ENCODE results near the gene PLCXD1. TPM values are rescaled to one million over a fixed set of nuclear protein-coding genes. Genes with fewer than 3 reads are reported as not detected.
A peak's percentile ranks its signal among the peaks of the same experiment; 100 is the strongest.

Gene PLCXD1
- polyA plus RNA-seq, 4 donors = 3.8 to 40.9 (median 13.3) TPM

GRCh38 chrX:314781-315595 is 33.8 kb downstream of the PLCXD1 start:
- no peaks in the 10 kb centered on the region for H3K9me3 ChIP-seq (ENCODE audit: control insufficient read depth in 2 of 2, insufficient read depth in 1 of 2, low read depth in 1 of 2, low read length in 1 of 2)
- H3K4me3 ChIP-seq (ENCODE audit: low read depth in 1 of 3, low read length in 3 of 3) = no peak overlapping the region
- no peak for FAIRE-seq
- H3K36me3 ChIP-seq (ENCODE audit: control insufficient read depth in 3 of 3, insufficient read depth in 2 of 3, low read depth in 1 of 3, low read length in 3 of 3) = peaks cover 7 to 59% (median 20%) of the 10 kb centered on the region in 3 donors
- H3K27ac ChIP-seq (ENCODE audit: low read depth in 1 of 3, low read length in 2 of 3) = no peak overlapping the region
- WGBS, 3 donors = 93 to 94% (median 93%) methylated on average over 51 of the region's 51 CpGs
- DNase-seq = no peak
- no peaks in the 10 kb centered on the region for H3K27me3 ChIP-seq (ENCODE audit: control insufficient read depth in 3 of 3, insufficient read depth in 3 of 3, low read length in 3 of 3)
- H3K4me1 ChIP-seq (ENCODE audit: control insufficient read depth in 3 of 3, insufficient read depth in 2 of 3, low read depth in 1 of 3, low read length in 2 of 3) = no peaks in the 10 kb centered on the region

GRCh38 chrX:316351-317325 is 35.5 kb downstream of the PLCXD1 start:
- FAIRE-seq (no peak), DNase-seq (no peak)

GRCh38 chrX:317424-318067 is 36.4 kb downstream of the PLCXD1 start:
- no peak for FAIRE-seq
- Histone ChIP-seq H3K4me1 (ENCODE audit: control insufficient read depth in 3 of 3, insufficient read depth in 2 of 3, low read depth in 1 of 3, low read length in 2 of 3) (no peaks in the 10 kb centered on the region), H3K9me3 (ENCODE audit: control insufficient read depth in 2 of 2, insufficient read depth in 1 of 2, low read depth in 1 of 2, low read length in 1 of 2) (no peaks in the 10 kb centered on the region), H3K27me3 (ENCODE audit: control insufficient read depth in 3 of 3, insufficient read depth in 3 of 3, low read length in 3 of 3) (no peaks in the 10 kb centered on the region), H3K4me3 (ENCODE audit: low read depth in 1 of 3, low read length in 3 of 3) (peak overlapping the region in 2 of 3 donors; percentile 28 to 73), H3K36me3 (ENCODE audit: control insufficient read depth in 3 of 3, insufficient read depth in 2 of 3, low read depth in 1 of 3, low read length in 3 of 3) (peaks cover under 1 to 38% (median 16%) of the 10 kb centered on the region in 3 donors), H3K27ac (ENCODE audit: low read depth in 1 of 3, low read length in 2 of 3) (peak overlapping the region in 2 of 3 donors; percentile 68 to 91)
- no peak for DNase-seq
- 46 to 60% (median 46%) methylated on average over 14 to 28 of the region's 28 CpGs for WGBS, 3 donors

More at GRCh38 chrX:316351-317325, 35.5 kb downstream of the PLCXD1 start:
- Histone ChIP-seq H3K27ac (ENCODE audit: low read depth in 1 of 3, low read length in 2 of 3) (no peak overlapping the region), H3K4me3 (ENCODE audit: low read depth in 1 of 3, low read length in 3 of 3) (no peak overlapping the region), H3K36me3 (ENCODE audit: control insufficient read depth in 3 of 3, insufficient read depth in 2 of 3, low read depth in 1 of 3, low read length in 3 of 3) (peaks cover 7 to 47% (median 18%) of the 10 kb centered on the region in 3 donors), H3K9me3 (ENCODE audit: control insufficient read depth in 2 of 2, insufficient read depth in 1 of 2, low read depth in 1 of 2, low read length in 1 of 2) (no peaks in the 10 kb centered on the region), H3K27me3 (ENCODE audit: control insufficient read depth in 3 of 3, insufficient read depth in 3 of 3, low read length in 3 of 3) (no peaks in the 10 kb centered on the region), H3K4me1 (ENCODE audit: control insufficient read depth in 3 of 3, insufficient read depth in 2 of 3, low read depth in 1 of 3, low read length in 2 of 3) (no peaks in the 10 kb centered on the region)
- 92 to 95% (median 94%) methylated on average over 46 to 50 of the region's 50 CpGs for WGBS, 3 donors

GRCh38 chrX:318068-318738 is 37.0 kb downstream of the PLCXD1 start:
- DNase-seq (peak; percentile 97 to 99), FAIRE-seq (no peak)
- 0 to 1% (median 0%) methylated on average over 45 to 61 of the region's 61 CpGs for WGBS, 3 donors
- Histone ChIP-seq H3K36me3 (ENCODE audit: control insufficient read depth in 3 of 3, insufficient read depth in 2 of 3, low read depth in 1 of 3, low read length in 3 of 3) (peaks cover 0 to 32% (median 9%) of the 10 kb centered on the region in 3 donors), H3K4me1 (ENCODE audit: control insufficient read depth in 3 of 3, insufficient read depth in 2 of 3, low read depth in 1 of 3, low read length in 2 of 3) (peaks cover 0 to 3% (median 0%) of the 10 kb centered on the region in 3 donors), H3K9me3 (ENCODE audit: control insufficient read depth in 2 of 2, insufficient read depth in 1 of 2, low read depth in 1 of 2, low read length in 1 of 2) (no peaks in the 10 kb centered on the region), H3K27ac (ENCODE audit: low read depth in 1 of 3, low read length in 2 of 3) (peak overlapping the region; percentile 91 to 98 (median 96)), H3K27me3 (ENCODE audit: control insufficient read depth in 3 of 3, insufficient read depth in 3 of 3, low read length in 3 of 3) (no peaks in the 10 kb centered on the region), H3K4me3 (ENCODE audit: low read depth in 1 of 3, low read length in 3 of 3) (peak overlapping the region; percentile 73 to 96 (median 80))

GRCh38 chrX:318739-319578 is 37.8 kb downstream of the PLCXD1 start, which contains the start of gene GTPBP6:
Gene GTPBP6 (minus strand): TSS chrX:318796. CDS start chrX:318787, 9 bp downstream.
- WGBS, 3 donors = 0 to 1% (median 0%) methylated on average over 45 to 97 of the region's 97 CpGs
- Histone ChIP-seq H3K27me3 (ENCODE audit: control insufficient read depth in 3 of 3, insufficient read depth in 3 of 3, low read length in 3 of 3) (no peaks in the 10 kb centered on the region), H3K4me1 (ENCODE audit: control insufficient read depth in 3 of 3, insufficient read depth in 2 of 3, low read depth in 1 of 3, low read length in 2 of 3) (peaks cover 0 to 3% (median 0%) of the 10 kb centered on the region in 3 donors), H3K27ac (ENCODE audit: low read depth in 1 of 3, low read length in 2 of 3) (peak within 1 kb of the TSS; percentile 91 to 98 (median 96)), H3K9me3 (ENCODE audit: control insufficient read depth in 2 of 2, insufficient read depth in 1 of 2, low read depth in 1 of 2, low read length in 1 of 2) (no peaks in the 10 kb centered on the region), H3K36me3 (ENCODE audit: control insufficient read depth in 3 of 3, insufficient read depth in 2 of 3, low read depth in 1 of 3, low read length in 3 of 3) (peaks cover 0 to 24% (median 3%) of the 10 kb centered on the region in 3 donors), H3K4me3 (ENCODE audit: low read depth in 1 of 3, low read length in 3 of 3) (peak within 1 kb of the TSS; percentile 82 to 96 (median 83))
- FAIRE-seq = no peak
- peak; percentile 100 for DNase-seq

GRCh38 chrX:319579-320125 is 38.5 kb downstream of the PLCXD1 start:
- Histone ChIP-seq H3K4me1 (ENCODE audit: control insufficient read depth in 3 of 3, insufficient read depth in 2 of 3, low read depth in 1 of 3, low read length in 2 of 3) (peaks cover 0 to 3% (median 0%) of the 10 kb centered on the region in 3 donors), H3K27ac (ENCODE audit: low read depth in 1 of 3, low read length in 2 of 3) (peak overlapping the region; percentile 47 to 77 (median 56)), H3K9me3 (ENCODE audit: control insufficient read depth in 2 of 2, insufficient read depth in 1 of 2, low read depth in 1 of 2, low read length in 1 of 2) (no peaks in the 10 kb centered on the region), H3K36me3 (ENCODE audit: control insufficient read depth in 3 of 3, insufficient read depth in 2 of 3, low read depth in 1 of 3, low read length in 3 of 3) (peaks cover 0 to 18% (median 3%) of the 10 kb centered on the region in 3 donors), H3K4me3 (ENCODE audit: low read depth in 1 of 3, low read length in 3 of 3) (peak overlapping the region; percentile 82 to 91 (median 83)), H3K27me3 (ENCODE audit: control insufficient read depth in 3 of 3, insufficient read depth in 3 of 3, low read length in 3 of 3) (no peaks in the 10 kb centered on the region)
- DNase-seq (no peak), FAIRE-seq (no peak)
- WGBS, 3 donors = 0% methylated on average over 36 to 41 of the region's 41 CpGs
